GM19193 (cell line): ENCODE data around the gene RASGRF1.

Experiments used
- POLR2A ChIP-seq: IDR thresholded peaks from 4 replicates; pipeline ENCODE4 v1.6.1; 2011; ENCODE audit not compliant: insufficient read depth, insufficient read length; ENCODE audit errors: extremely low read depth

The RASGRF1 gene

DNA sequence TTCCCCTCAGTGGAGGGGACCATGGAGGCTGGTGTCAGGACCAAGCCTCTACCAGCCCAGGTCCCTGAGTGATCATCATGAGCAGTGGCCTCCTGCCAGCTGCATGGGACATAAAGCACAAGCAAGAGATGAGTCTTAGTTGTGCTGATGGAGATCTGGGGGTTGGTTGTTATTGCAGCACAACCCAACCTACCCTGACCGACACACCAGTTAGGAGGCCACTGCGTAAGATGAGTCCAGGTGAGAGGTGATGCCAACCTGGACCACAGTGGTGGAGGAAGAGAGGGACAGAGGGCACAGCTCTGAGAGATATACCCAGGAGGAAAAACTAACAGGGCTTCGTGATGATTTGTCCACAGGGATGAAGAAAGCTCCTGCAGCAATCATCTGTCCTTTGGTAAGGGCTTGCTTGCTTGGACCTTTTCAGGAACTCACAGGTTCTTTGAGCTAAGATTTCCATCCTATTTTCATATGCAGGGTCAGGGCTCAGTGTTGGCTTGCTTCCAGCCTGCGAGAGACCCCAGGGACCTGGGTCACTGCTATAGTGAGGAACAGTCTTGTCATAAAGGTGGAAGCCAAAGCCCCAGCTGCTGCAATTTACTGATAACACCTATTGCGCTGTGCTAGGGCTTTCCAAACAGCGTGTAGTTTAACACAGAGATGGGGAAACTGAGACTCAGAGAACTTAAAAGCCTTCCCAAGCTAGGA lies 8.1 kb downstream of the RASGRF1 start:
- TF ChIP-seq POLR2A: no peak

DNA sequence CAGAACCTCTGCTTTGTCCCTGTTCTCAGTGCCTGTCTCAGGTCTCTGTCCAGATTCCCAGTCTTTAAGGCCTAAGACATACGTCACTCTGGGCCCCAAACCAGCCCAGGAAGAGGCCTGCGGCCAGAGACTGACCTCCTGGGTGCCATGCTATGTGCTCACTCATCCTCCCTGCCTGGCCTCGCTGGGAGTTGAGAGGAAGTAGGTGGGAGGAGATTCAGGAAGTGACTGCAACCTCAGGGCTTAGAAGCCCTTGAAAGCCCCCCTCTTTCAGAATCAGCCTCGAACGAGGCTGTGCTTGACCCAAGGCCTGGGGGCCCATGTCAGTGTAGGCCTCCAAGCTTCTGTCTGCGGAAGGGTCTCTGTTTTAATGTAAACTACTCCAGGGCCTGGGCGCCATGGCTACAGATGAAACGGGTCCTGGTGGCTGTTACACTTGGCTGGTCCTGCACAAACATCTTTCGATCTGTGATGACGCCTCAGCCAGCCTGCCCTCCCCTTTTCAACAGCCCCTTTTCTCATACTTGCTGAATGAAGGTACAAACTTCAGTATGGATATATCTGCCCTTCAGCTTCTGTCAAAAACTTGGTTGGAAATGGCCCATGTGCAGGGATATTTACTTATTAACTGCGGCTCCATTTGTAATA lies 11.7 kb downstream of the RASGRF1 start:
- no peak for TF ChIP-seq POLR2A

GRCh38 chr15:79078003-79078402 lies 12.6 kb downstream of the RASGRF1 start:
- TF ChIP-seq POLR2A: no peak

DNA sequence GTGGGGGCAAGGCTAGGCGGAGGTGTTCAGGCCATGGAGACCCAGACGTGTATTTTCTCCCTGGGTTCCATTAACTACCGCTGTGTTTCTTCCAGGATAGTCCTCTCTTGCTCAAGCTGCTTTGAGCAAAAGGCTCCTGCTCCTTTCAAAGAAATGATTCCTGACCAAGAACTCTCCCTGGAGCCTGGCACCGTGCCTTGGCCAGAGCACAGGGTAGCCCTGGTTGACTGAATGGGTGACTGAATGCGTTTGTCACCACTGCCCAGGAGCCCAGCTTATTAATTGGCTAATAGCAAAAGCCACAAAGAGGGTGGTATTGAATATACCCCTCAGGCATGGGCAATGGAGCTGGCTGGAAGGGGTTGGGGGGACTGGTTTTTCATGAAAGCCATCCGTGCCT lies 13.9 kb downstream of the RASGRF1 start:
- no peak for TF ChIP-seq POLR2A

DNA sequence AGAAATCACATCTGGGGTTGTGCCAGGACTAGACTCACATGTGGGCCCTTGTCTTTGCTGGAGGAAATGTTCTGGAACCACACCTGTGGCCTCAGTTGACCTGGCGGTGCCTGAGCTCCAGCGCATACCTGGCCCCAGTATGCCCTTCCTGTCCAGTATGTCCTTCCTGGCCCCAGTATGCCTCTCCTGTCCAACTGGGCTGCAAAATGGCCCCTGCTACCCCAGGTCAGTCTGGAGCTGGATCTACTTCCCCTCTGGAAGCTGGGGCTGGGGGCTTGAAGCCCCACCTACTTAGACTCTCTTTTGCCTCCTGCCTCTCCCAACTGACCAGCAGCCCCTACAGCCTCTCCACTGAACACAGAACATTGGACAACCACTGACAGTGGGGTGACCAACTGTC lies 15.3 kb downstream of the RASGRF1 start:
- no peak for TF ChIP-seq POLR2A

DNA sequence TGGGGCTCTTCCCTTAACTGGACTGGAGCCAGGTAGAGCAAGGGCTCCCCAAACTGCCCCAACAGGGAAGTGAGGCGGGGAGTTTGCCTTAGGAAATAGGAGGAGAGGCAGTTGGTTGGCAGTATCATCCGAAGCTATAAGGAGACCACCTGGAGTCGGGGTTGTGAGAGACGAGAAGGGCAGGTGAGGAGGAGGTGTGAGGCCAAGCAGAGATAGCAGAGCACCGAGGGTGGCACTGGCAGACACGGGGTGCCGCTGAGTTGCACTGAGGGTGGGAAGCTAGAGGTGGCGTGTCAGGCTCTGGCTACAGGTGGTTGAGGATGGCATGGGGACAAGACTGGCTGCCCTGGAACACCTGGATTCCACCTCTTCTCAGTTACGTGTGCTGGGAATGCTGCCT lies 17.2 kb downstream of the RASGRF1 start:
- TF ChIP-seq POLR2A: no peak

DNA sequence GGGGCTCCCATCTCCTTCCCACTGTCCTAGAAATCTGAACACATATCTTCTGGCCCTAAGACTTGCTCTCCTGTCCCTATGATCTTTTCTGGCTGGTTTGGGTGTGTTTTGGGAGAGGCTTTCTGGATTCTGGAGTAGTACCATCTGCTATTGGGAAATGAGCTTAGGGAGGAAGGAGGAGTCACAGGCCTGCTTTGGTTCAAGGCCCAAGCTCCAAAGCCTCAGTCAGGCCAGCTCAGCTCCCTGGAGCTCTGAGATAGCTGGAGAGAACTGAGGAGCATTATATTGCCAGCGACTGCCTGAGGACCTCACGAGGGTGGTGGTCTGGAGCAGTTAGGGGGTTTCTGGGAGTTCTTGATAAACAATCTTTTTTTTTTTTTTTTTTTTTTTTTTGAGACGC lies 18.7 kb downstream of the RASGRF1 start:
- no peak for TF ChIP-seq POLR2A

DNA sequence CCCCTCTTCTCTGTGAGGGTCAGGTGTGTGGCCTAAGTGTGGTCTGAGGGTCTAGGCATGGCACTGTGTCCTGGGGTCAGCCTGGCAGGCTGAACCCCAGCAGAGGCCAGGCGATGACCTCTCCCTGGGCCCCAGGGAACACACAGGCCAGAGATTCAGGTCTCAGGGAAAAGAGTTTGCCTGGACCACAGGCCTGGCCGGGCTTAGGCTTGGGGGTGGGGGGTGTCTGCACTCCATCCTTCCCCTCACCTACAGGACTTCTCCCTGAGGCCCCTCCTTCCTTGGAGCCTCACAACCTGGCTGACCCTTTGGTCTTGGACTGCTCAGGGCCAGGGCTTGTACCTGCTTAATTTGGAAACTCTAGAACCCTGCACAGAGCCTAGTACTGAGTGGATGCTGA lies 21.8 kb downstream of the RASGRF1 start:
- TF ChIP-seq POLR2A: no peak

DNA sequence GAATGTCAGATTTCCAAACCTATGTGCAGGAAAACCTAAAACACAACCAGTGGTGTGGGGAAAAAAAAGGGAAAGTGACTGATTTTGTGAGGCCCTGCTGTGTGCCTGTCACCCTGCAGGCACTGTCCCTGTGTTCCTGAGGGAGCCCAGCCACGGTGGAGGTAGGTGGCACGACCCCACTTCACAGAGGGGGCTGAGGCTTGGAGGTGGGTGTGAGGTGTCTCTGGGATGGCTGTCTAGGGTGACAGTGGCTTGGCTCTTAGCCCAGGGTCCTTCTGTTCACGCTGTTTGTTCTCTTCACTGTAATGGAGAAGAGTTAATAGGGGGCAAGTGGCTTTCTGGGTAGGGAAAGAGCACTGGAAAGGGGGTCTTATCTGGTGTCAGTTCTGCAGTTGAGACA lies 22.6 kb downstream of the RASGRF1 start:
- no peak for TF ChIP-seq POLR2A

GRCh38 chr15:79067072-79067833 lies 23.3 kb downstream of the RASGRF1 start:
- no peak for TF ChIP-seq POLR2A

DNA sequence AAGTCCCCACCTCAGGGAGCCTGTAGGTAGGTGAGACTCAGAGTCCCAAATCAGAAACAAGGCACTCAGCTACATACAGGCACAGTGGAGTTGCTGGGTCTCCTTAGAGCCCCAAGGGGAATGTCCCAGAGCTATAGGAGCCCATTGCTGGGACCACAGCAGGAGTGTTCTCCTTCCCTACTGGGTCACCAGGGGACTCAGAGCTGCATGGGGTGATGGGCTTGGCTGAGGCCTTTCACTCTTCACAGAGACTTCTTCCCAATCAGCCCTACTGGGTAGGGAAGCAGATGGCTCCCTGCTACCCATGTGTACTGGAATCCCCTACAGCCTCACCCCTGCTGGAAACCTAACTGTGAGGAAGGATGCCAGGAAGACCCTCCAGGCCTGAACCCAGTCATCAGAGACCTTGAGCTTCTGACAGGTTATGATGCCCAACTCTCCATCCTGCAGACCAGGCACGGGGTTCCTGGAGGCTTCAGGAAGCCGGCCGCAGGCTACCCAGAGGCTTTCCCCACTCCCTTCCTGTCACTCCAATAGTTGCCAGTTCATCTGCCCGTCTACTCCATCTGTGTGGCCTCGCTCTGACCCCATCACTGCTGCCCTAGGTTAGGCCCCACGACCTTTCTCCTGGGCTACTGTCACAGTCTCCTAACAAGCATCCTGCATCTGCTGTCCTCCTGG lies 24.0 kb downstream of the RASGRF1 start:
- TF ChIP-seq POLR2A: no peak

- no peak for TF ChIP-seq POLR2A
Observed at GRCh38 chr15:79065706-79066376, 24.7 kb downstream of the RASGRF1 start.

- TF ChIP-seq POLR2A: no peak
Observed at GRCh38 chr15:79065361-79065705, 25.2 kb downstream of the RASGRF1 start.

- TF ChIP-seq POLR2A: no peak
Observed at GRCh38 chr15:79064496-79064895, 26.1 kb downstream of the RASGRF1 start.

GRCh38 chr15:79060175-79060574 lies 30.4 kb downstream of the RASGRF1 start:
- no peak for TF ChIP-seq POLR2A
